ENCODE results near the gene LINGO3. TPM values are rescaled to one million over a fixed set of nuclear protein-coding genes. Genes with fewer than 3 reads are reported as not detected.
A peak's percentile ranks its signal among the peaks of the same experiment; 100 is the strongest.

LINGO3 gene
- total and polyA plus RNA-seq, 12 donors = 0.11 TPM; not detected in 11

DNA sequence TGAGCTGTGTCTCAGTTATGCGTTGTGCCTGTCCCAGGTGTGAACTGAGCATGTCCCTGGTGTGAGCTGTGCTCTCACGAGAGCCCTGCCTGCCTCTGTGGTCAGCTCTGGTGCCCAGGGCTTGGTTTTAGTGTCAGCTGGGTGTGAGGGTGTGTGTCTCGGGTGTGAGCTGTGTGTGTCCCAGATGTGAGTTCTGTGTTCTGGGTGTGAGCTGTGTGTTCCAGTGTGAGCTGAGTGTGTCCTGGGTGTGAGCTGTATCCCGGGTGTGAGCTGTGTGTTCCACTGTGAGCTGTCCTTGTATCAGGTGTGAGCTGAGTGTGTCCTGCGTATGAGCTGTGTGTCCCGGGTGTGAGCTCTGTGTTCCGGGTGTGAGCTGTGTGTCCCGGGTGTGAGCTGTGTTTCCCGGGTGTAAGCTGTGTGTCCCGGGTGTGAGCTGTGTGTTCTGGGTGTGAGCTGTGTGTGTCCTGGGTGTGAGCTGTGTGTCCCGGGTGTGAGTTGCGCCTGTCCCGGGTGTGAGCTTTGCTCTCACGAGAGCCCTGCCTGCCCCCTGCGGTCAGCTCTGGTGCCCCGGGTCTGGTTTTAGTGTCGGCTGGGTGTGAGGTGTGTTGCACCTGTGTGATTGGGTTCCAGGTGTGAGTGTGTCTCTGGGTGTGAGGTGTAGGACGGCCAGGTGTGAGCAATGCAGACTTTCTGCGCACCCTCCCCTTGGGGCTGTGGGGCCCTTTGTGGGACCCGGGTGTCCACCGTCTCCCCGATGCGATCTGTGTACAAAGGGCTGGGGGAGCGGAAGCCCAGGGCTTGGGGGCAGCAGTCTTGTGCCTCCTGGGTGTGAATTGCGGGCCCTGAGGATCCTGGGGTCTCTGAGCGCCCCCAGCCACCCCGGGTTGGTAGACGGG is 18.9 kb downstream of the LINGO3 start:
- no peak for DNase-seq
- no peak for TF ChIP-seq POLR2A (IDR thresholded peaks at IDR 0.05)
- TF ChIP-seq, protein P1, sequence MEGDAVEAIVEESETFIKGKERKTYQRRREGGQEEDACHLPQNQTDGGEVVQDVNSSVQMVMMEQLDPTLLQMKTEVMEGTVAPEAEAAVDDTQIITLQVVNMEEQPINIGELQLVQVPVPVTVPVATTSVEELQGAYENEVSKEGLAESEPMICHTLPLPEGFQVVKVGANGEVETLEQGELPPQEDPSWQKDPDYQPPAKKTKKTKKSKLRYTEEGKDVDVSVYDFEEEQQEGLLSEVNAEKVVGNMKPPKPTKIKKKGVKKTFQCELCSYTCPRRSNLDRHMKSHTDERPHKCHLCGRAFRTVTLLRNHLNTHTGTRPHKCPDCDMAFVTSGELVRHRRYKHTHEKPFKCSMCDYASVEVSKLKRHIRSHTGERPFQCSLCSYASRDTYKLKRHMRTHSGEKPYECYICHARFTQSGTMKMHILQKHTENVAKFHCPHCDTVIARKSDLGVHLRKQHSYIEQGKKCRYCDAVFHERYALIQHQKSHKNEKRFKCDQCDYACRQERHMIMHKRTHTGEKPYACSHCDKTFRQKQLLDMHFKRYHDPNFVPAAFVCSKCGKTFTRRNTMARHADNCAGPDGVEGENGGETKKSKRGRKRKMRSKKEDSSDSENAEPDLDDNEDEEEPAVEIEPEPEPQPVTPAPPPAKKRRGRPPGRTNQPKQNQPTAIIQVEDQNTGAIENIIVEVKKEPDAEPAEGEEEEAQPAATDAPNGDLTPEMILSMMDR (IDR thresholded peaks at IDR 0.05) = no peak
- Histone ChIP-seq H3K4me3 (peak overlapping the region in 1 of 4 donors; percentile 47), H3K27ac (peak overlapping the region in 1 of 5 donors; percentile 80), H3K9me3 (replicated peaks in 1 of 3) (no peaks in the 10 kb centered on the region), H3K36me3 (replicated peaks in 1 of 2) (no peaks in the 10 kb centered on the region), H3K4me1 (replicated peaks in 1 of 2) (peaks cover 0 to 18% of the 10 kb centered on the region in 2 donors), H3K27me3 (peaks cover 40% of the 10 kb centered on the region)
- 42 to 67% (median 47%) methylated on average over 11 to 28 of the region's 28 CpGs for WGBS, 4 donors
- intact Hi-C loops (cut with DNase I) = loop anchor here in 1 of 2 donors (10.0 kb wide), 1 partner anchor 96 kb away; no protein-coding TSS in a partner anchor

DNA sequence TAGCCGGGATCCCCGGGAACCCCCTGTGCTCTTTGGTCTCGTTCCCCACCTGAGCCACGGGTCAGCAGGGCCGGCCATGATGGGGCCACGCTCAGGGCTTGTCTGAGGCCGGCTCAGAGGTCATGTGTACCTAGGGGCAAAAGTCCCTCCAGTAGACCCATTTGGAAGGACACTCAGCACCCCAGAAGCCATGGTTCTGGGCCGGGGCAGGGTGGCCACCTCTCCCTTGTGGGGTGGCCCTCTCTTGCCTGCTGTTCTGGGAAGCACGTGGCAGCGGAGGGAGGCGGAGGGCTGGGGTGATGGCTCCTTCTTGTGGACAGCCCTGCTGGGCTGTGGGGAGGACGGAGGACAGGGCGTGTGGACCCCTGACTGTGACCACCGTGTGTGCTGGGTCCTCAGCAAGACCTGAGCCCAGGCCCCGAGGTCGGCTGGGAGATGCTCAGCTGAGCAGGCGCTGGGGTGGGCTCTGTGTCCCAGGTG is 19.6 kb downstream of the LINGO3 start:
- WGBS, 4 donors = 77 to 87% (median 80%) methylated on average over 5 to 17 of the region's 17 CpGs

DNA sequence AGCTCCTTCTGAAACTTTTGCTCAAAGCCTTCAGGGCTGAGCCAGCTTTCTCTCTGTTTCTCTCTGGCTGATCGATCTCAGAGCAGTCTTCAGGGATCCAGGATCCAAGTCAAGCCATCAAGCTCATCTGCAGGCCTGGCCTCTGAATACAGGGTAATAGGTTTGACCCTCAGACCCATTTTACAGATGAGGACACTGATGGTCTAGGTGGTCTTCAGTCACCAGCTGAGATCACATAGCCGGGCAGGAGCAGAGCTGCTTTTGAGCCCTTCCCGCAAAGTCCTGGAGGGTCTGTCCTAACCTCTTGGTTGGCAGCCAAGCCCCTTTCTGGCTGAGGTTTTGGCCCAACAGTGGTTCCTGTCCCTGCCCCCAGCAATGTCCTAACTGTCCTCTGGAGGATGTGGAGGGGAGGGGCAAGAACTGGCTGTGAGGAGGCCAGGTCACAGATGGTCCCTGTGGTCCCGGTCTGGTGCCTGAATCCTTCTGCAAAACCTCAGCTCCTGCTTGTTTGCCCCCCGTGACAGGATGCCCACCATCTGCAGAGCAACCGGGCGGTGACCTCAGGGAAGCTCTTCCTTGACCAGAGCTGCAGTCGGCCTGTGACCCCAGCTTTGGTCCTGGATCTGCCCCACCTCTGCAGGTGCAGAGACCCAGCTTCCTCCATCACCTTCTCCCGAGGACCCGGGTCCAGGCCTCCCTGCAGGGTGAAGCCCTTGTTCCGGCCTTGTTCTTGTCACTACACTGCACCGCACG is 20.2 kb downstream of the LINGO3 start:
- no peaks in the 10 kb centered on the region for H3K9me3 ChIP-seq (replicated peaks in 1 of 3)
- peaks cover 40% of the 10 kb centered on the region for H3K27me3 ChIP-seq
- no peaks in the 10 kb centered on the region for H3K36me3 ChIP-seq (replicated peaks in 1 of 2)
- intact Hi-C loops (cut with DNase I) = loop anchor here in 1 of 2 donors (10.0 kb wide), 1 partner anchor 97 kb away; no protein-coding TSS in a partner anchor
- DNase-seq = no peak
- H3K4me3 ChIP-seq = no peak overlapping the region
- H3K4me1 ChIP-seq (replicated peaks in 1 of 2) = peaks cover 0 to 18% of the 10 kb centered on the region in 2 donors
- TF ChIP-seq, protein P1 (IDR thresholded peaks at IDR 0.05) = no peak
- no peak for TF ChIP-seq POLR2A (IDR thresholded peaks at IDR 0.05)
- no peak overlapping the region for H3K27ac ChIP-seq
- WGBS, 4 donors = 73 to 86% (median 79%) methylated on average over 7 to 13 of the region's 13 CpGs

More for the DNA sequence above, 19.6 kb downstream of the LINGO3 start:
- H3K4me3 ChIP-seq = no peak overlapping the region
- H3K36me3 ChIP-seq (replicated peaks in 1 of 2) = no peaks in the 10 kb centered on the region
- no peak for DNase-seq
- intact Hi-C loops (cut with DNase I) = loop anchor here in 1 of 2 donors (10.0 kb wide), 1 partner anchor 96 kb away; no protein-coding TSS in a partner anchor
- no peaks in the 10 kb centered on the region for H3K9me3 ChIP-seq (replicated peaks in 1 of 3)
- H3K27ac ChIP-seq = no peak overlapping the region
- H3K4me1 ChIP-seq (replicated peaks in 1 of 2) = peaks cover 0 to 18% of the 10 kb centered on the region in 2 donors
- peaks cover 40% of the 10 kb centered on the region for H3K27me3 ChIP-seq
- TF ChIP-seq, protein P1 (IDR thresholded peaks at IDR 0.05) = no peak
- no peak for TF ChIP-seq POLR2A (IDR thresholded peaks at IDR 0.05)
